Astrocyte (in vitro differentiated cells and primary cell): ENCODE measurements around the gene TREML1.

Experiments
- EZH2 ChIP-seq: IDR thresholded peaks from 2 replicates; pipeline ENCODE4 v1.6.1; 2012; ENCODE audit warnings: mild to moderate bottlenecking, low read length, inconsistent platforms; ENCODE audit not compliant: insufficient read depth
- TF ChIP-seq, protein P1 (sequence below): IDR thresholded peaks from 2 replicates; pipeline ENCODE4 v1.5.1; 2011; ENCODE audit warnings: low read depth, mild to moderate bottlenecking, inconsistent platforms, low read length, moderate library complexity; ENCODE audit not compliant: insufficient read depth

DNA sequence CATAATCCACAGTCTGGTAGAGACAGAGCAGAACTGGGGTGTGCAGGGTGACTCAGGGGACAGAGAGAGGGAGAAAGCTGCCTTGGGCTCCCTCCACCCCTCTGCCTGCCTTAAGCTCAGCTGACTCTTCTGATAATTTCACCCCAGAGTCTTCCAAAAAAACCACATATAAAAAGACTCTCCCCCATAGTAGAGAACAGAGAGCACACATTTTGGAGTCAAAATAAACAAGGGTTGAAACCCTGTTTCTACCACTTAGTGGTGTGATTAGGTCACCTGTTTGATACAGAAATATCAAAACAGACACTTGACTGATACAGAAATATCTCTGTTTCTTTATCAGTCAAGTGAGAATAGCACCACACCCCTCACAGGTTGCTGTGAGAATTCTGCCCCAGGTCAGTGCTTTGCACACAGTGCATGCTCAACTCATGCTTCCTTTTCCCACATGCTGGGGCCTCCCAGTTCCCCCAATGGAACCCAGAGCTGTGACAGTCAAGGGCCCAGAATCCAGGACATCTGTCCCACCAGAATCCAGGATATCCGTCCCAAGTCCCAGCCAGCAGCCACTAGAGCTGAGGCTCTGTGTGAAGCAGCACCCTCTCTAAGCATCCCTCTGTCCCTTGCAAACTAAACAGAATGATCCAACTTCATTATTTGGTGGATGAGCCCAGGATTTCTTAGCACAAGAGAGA, 45.6 kb upstream of the TREML1 start:
- TF ChIP-seq, protein P1, sequence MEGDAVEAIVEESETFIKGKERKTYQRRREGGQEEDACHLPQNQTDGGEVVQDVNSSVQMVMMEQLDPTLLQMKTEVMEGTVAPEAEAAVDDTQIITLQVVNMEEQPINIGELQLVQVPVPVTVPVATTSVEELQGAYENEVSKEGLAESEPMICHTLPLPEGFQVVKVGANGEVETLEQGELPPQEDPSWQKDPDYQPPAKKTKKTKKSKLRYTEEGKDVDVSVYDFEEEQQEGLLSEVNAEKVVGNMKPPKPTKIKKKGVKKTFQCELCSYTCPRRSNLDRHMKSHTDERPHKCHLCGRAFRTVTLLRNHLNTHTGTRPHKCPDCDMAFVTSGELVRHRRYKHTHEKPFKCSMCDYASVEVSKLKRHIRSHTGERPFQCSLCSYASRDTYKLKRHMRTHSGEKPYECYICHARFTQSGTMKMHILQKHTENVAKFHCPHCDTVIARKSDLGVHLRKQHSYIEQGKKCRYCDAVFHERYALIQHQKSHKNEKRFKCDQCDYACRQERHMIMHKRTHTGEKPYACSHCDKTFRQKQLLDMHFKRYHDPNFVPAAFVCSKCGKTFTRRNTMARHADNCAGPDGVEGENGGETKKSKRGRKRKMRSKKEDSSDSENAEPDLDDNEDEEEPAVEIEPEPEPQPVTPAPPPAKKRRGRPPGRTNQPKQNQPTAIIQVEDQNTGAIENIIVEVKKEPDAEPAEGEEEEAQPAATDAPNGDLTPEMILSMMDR: no peak
- no peak for TF ChIP-seq EZH2
